Measurements from ENCODE around the gene TTLL11.
"Not testable (repeated sequence)": the region's sequence is repeated elsewhere in the genome, so short reads cannot be mapped to it uniquely, and the experiment has no call there.

The TTLL11 gene

DNA sequence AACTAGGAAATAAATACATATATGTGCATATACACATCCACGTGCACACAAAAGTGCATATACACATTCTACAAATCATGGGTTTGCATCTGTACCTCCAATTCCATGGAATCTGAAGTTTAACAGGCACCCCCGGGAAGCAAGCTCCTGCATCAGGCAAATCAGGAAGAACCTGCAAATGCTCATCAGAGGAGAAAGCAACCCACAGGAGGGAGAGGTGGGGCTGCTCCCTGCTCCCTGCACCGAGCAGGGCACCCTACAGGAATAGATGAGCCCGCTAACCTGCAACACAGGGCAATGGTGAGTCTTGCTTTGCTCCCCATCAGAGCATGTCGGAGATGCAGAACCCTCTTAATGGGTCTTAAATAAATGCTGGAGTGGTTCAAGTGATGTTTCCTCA lies 290.4 kb downstream of the TTLL11 start:
- Histone ChIP-seq H2AFZ (no peak overlapping the region), H3K27me3 (ENCODE audit: control insufficient read depth, insufficient read depth, low read length) (no peaks in the 10 kb centered on the region), H3K9me3 (ENCODE audit: control insufficient read depth, low read length) (no peaks in the 10 kb centered on the region), H3K4me1 (no peaks in the 10 kb centered on the region), H3K79me2 (no peaks in the 10 kb centered on the region), H3K9ac (no peak overlapping the region), H3K4me3 (ENCODE audit: low read depth, low read length) (no peak overlapping the region), H3K27ac (no peak overlapping the region), H3K4me2 (ENCODE audit: low read length) (no peak overlapping the region), H3K36me3 (ENCODE audit: control insufficient read depth, insufficient read depth, low read length) (no peaks in the 10 kb centered on the region)
- TF ChIP-seq, protein P1, sequence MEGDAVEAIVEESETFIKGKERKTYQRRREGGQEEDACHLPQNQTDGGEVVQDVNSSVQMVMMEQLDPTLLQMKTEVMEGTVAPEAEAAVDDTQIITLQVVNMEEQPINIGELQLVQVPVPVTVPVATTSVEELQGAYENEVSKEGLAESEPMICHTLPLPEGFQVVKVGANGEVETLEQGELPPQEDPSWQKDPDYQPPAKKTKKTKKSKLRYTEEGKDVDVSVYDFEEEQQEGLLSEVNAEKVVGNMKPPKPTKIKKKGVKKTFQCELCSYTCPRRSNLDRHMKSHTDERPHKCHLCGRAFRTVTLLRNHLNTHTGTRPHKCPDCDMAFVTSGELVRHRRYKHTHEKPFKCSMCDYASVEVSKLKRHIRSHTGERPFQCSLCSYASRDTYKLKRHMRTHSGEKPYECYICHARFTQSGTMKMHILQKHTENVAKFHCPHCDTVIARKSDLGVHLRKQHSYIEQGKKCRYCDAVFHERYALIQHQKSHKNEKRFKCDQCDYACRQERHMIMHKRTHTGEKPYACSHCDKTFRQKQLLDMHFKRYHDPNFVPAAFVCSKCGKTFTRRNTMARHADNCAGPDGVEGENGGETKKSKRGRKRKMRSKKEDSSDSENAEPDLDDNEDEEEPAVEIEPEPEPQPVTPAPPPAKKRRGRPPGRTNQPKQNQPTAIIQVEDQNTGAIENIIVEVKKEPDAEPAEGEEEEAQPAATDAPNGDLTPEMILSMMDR (IDR thresholded peaks at IDR 0.05) = no peak

DNA sequence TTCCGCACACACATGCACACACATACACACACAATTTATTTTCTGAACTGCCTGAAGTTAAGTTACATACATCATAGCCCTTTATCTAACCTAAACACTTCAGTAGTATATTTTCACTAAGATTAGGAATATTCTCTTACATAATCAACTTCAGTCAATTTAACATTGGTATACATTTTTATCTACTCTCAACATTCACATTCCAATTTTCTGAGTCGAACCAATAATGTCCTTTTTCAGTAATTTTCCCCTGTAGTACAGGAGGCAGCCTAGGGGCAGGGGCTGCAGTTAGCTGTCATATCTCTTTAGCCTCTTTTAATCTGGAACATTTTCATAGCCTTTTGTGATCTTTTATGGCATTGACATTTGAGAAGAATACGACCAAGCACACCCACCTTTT lies 291.5 kb downstream of the TTLL11 start:
- Histone ChIP-seq H3K27me3 (ENCODE audit: control insufficient read depth, insufficient read depth, low read length) (no peaks in the 10 kb centered on the region), H3K79me2 (no peaks in the 10 kb centered on the region), H3K27ac (no peak overlapping the region), H3K36me3 (ENCODE audit: control insufficient read depth, insufficient read depth, low read length) (no peaks in the 10 kb centered on the region), H3K9ac (no peak overlapping the region), H2AFZ (no peak overlapping the region), H3K4me3 (ENCODE audit: low read depth, low read length) (no peak overlapping the region), H3K4me1 (no peaks in the 10 kb centered on the region), H3K4me2 (ENCODE audit: low read length) (no peak overlapping the region), H3K9me3 (ENCODE audit: control insufficient read depth, low read length) (no peaks in the 10 kb centered on the region)
- TF ChIP-seq, protein P1 (IDR thresholded peaks at IDR 0.05) = no peak

DNA sequence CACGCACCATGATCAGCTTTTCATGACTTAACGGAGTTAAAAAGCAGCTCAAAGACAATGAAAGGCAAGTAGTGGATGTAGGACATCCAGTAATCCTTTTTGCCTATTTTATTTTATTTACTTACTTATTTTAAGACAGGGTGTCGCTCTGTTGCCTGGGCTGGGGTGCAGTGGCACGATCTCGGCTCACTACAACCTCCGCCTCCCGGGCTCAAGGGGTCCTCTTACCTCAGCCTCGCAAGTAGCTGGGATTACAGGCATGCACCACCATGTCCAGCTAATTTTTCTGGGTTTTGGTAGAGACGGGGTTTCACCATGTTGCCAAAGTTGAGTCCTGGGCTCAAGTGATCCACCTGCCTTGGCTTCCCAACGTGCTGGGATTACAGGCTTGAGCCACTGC lies 292.7 kb downstream of the TTLL11 start:
- Histone ChIP-seq H3K79me2 (no peaks in the 10 kb centered on the region), H3K36me3 (ENCODE audit: control insufficient read depth, insufficient read depth, low read length) (no peaks in the 10 kb centered on the region), H3K9me3 (ENCODE audit: control insufficient read depth, low read length) (no peaks in the 10 kb centered on the region), H3K27me3 (ENCODE audit: control insufficient read depth, insufficient read depth, low read length) (no peaks in the 10 kb centered on the region), H3K27ac (no peak overlapping the region), H2AFZ (no peak overlapping the region), H3K4me1 (no peaks in the 10 kb centered on the region), H3K9ac (no peak overlapping the region), H3K4me3 (ENCODE audit: low read depth, low read length) (no peak overlapping the region), H3K4me2 (ENCODE audit: low read length) (no peak overlapping the region)
- TF ChIP-seq, protein P1 (IDR thresholded peaks at IDR 0.05) = no peak

DNA sequence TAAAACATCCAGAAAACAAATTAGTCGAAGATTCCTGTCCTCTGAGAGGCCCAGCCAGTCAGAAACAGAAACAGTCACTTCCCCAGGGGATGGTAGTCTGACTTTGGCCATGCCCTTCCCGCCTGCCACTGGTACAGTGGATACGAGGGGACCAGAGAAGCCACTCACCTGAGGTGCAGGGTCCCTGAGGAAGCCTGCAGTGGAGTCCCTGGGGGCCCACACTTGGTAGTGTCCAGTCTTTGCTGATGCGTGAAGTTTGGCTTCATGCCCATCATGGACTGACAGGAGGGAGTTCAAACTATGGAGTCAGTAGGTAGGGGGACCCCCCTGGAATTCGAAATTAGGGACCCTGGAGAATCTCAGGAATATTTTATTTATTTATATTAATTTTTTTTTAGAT lies 294.2 kb downstream of the TTLL11 start:
- Histone ChIP-seq H3K4me2 (ENCODE audit: low read length) (no peak overlapping the region), H3K27me3 (ENCODE audit: control insufficient read depth, insufficient read depth, low read length) (no peaks in the 10 kb centered on the region), H3K4me1 (no peaks in the 10 kb centered on the region), H3K9ac (no peak overlapping the region), H3K36me3 (ENCODE audit: control insufficient read depth, insufficient read depth, low read length) (no peaks in the 10 kb centered on the region), H2AFZ (no peak overlapping the region), H3K9me3 (ENCODE audit: control insufficient read depth, low read length) (no peaks in the 10 kb centered on the region), H3K27ac (no peak overlapping the region), H3K4me3 (ENCODE audit: low read depth, low read length) (no peak overlapping the region), H3K79me2 (no peaks in the 10 kb centered on the region)
- TF ChIP-seq, protein P1 (IDR thresholded peaks at IDR 0.05) = no peak

DNA sequence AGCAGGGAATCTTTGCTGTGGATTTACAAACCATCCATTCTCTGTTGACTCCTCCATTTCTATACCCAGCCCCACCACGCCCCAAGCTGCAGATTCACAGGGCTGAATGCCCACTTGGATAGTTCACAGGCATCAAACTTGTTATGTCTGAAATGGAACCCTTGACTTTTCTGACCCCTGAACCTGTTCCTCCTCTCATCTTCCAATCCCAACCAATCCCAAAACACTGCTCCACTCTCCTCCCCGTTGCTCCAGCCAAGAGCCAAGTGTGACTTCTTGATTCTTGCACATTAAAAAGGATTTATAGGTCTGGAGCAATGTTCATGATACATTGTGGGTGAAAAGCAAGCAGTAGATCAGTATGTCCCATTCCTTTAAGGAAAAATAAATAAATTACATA lies 296.0 kb downstream of the TTLL11 start:
- H3K9ac ChIP-seq = no peak overlapping the region

GRCh38 chr9:121794334-121794733 lies 298.8 kb downstream of the TTLL11 start:
- H3K9ac ChIP-seq; H3K79me2 ChIP-seq; H3K4me1 ChIP-seq; H3K9me3 ChIP-seq (ENCODE audit: control insufficient read depth, low read length); H3K4me2 ChIP-seq (ENCODE audit: low read length); H3K27me3 ChIP-seq (ENCODE audit: control insufficient read depth, insufficient read depth, low read length); H2AFZ ChIP-seq; H3K27ac ChIP-seq; H3K36me3 ChIP-seq (ENCODE audit: control insufficient read depth, insufficient read depth, low read length); H3K4me3 ChIP-seq (ENCODE audit: low read depth, low read length): not testable (repeated sequence)

More for the DNA sequence above, 296.0 kb downstream of the TTLL11 start:
- Histone ChIP-seq H3K4me2 (ENCODE audit: low read length) (no peak overlapping the region), H3K4me3 (ENCODE audit: low read depth, low read length) (no peak overlapping the region), H3K9me3 (ENCODE audit: control insufficient read depth, low read length) (no peaks in the 10 kb centered on the region), H3K79me2 (no peaks in the 10 kb centered on the region), H2AFZ (no peak overlapping the region), H3K27ac (no peak overlapping the region), H3K36me3 (ENCODE audit: control insufficient read depth, insufficient read depth, low read length) (no peaks in the 10 kb centered on the region), H3K4me1 (no peaks in the 10 kb centered on the region), H3K27me3 (ENCODE audit: control insufficient read depth, insufficient read depth, low read length) (no peaks in the 10 kb centered on the region)
- TF ChIP-seq, protein P1 (IDR thresholded peaks at IDR 0.05) = no peak

- not testable (repeated sequence) for H3K9me3 ChIP-seq (ENCODE audit: control insufficient read depth, low read length); H3K36me3 ChIP-seq (ENCODE audit: control insufficient read depth, insufficient read depth, low read length); H2AFZ ChIP-seq; H3K4me1 ChIP-seq; H3K9ac ChIP-seq; H3K4me3 ChIP-seq (ENCODE audit: low read depth, low read length); H3K27ac ChIP-seq; H3K27me3 ChIP-seq (ENCODE audit: control insufficient read depth, insufficient read depth, low read length); H3K79me2 ChIP-seq; H3K4me2 ChIP-seq (ENCODE audit: low read length)
Observed at GRCh38 chr9:121792476-121792875, 300.6 kb downstream of the TTLL11 start.
